Keratinocyte (primary cell): ENCODE measurements around the gene MOB3B. TPM values are rescaled to one million over a fixed set of nuclear protein-coding genes. Genes with fewer than 3 reads are reported as not detected.

Experiments
- DNase-seq: peaks from one replicate; pipeline ENCODE4 v3.0.0-alpha.2; 2011; ENCODE audit warnings: low read depth, missing footprints, low spot score
- FAIRE-seq: peaks from 2 replicates; lab custom pipeline; 2011; peaks lifted over from hg19 to GRCh38; lab: Jason Lieb, UNC
- H2AFZ ChIP-seq: 2 replicates; pipeline ENCODE4 v1.6.0; 2012; ENCODE audit warnings: low read length, control low read depth, inconsistent platforms; ENCODE audit not compliant: control insufficient read depth
- H3K27ac ChIP-seq: 2 replicates; pipeline ENCODE4 v1.5.1; 2011; ENCODE audit warnings: low read length; ENCODE audit not compliant: control insufficient read depth, insufficient read depth
- H3K27me3 ChIP-seq: 3 replicates; pipeline ENCODE4 v1.6.0; 2011; ENCODE audit warnings: low read length; ENCODE audit not compliant: control insufficient read depth, insufficient read depth; ENCODE audit errors: extremely low read depth
- H3K36me3 ChIP-seq, 2 experiments: 2 replicates in 1 of 2; 3 replicates in 1 of 2; pipeline ENCODE4 v1.5.1; 2011; ENCODE audit warnings: low read length in 2 of 2, mild to moderate bottlenecking in 1 of 2; ENCODE audit not compliant: control insufficient read depth in 2 of 2, insufficient read depth in 2 of 2; ENCODE audit errors: extremely low read depth in 1 of 2
- H3K4me1 ChIP-seq: 3 replicates; pipeline ENCODE4 v1.5.1; 2011; ENCODE audit warnings: low read length; ENCODE audit not compliant: control insufficient read depth, insufficient read depth; ENCODE audit errors: extremely low read depth
- H3K4me2 ChIP-seq: 3 replicates; pipeline ENCODE4 v1.6.0; 2011; ENCODE audit warnings: low read depth, low read length; ENCODE audit not compliant: control insufficient read depth, insufficient read depth; ENCODE audit errors: extremely low read depth
- H3K4me3 ChIP-seq, 3 experiments: fragments of 200-600 bp in 1 of 3; sonication (generic) in 1 of 3; 2 replicates in 2 of 3; 3 replicates in 1 of 3; pipeline ENCODE4 v1.5.1; 2011 to 2016; ENCODE audit warnings: low read length in 3 of 3, mild to moderate bottlenecking in 3 of 3, control low read depth in 2 of 3, inconsistent platforms in 1 of 3, low read depth in 1 of 3, mixed read lengths in 1 of 3, mixed run types in 1 of 3, moderate library complexity in 1 of 3; ENCODE audit not compliant: control insufficient read depth in 2 of 3, insufficient read depth in 2 of 3; ENCODE audit errors: extremely low read depth in 1 of 3
- H3K79me2 ChIP-seq: 2 replicates; pipeline ENCODE4 v1.6.0; 2012; ENCODE audit warnings: low read length; ENCODE audit not compliant: control insufficient read depth, insufficient read depth
- H3K9ac ChIP-seq: 3 replicates; pipeline ENCODE4 v1.6.0; 2011; ENCODE audit warnings: low read length; ENCODE audit not compliant: control insufficient read depth, insufficient read depth; ENCODE audit errors: extremely low read depth
- H3K9me1 ChIP-seq: 3 replicates; pipeline ENCODE4 v1.6.0; 2011; ENCODE audit warnings: low read length; ENCODE audit not compliant: control insufficient read depth, insufficient read depth; ENCODE audit errors: extremely low read depth
- H3K9me3 ChIP-seq: 2 replicates; pipeline ENCODE4 v1.5.1; 2012; ENCODE audit warnings: low read depth, low read length; ENCODE audit not compliant: control insufficient read depth
- H4K20me1 ChIP-seq: 3 replicates; pipeline ENCODE4 v1.6.0; 2011; ENCODE audit warnings: low read length; ENCODE audit not compliant: control insufficient read depth, insufficient read depth; ENCODE audit errors: extremely low read depth
- EZH2 ChIP-seq: IDR thresholded peaks from one replicate; pipeline ENCODE4 v1.6.1; 2012; ENCODE audit warnings: inconsistent platforms, mild to moderate bottlenecking, low read length, moderate library complexity
- dilution Hi-C: fragments of 300-500 bp; cut with MboI; formaldehyde crosslinking; loops from one replicate; pipeline ENCODE4 v1.7.0; 2020; ENCODE audit warnings: low sequenced_read_pairs; ENCODE audit not compliant: extremely low pct_ligation_motif_present
- polyA plus RNA-seq, 5 experiments: library from polyadenylated mRNA; depleted of rRNA in 3 of 5; stranded (reverse) in 3 of 5; stranded (forward) in 1 of 5; unstranded in 1 of 5; fragments of >200 nt; gene quantifications; 1 replicate in 1 of 5; 2 replicates in 3 of 5; 3 replicates in 1 of 5; pipeline versions ENCODE4 v1.2.1 to v1.2.3, GENCODE V29; 2011 to 2012; ENCODE audit warnings: missing spikeins in 2 of 5, low read depth in 1 of 5, low replicate concordance in 1 of 5
- TF ChIP-seq, protein P1 (sequence below), 3 experiments: IDR thresholded peaks in 1 of 3; conservative IDR thresholded peaks in 1 of 3; optimal IDR thresholded peaks in 1 of 3; 2 replicates in 2 of 3; 3 replicates in 1 of 3; pipeline versions ENCODE3 to v1.5.1; 2011; ENCODE audit warnings: low read length in 3 of 3, mild to moderate bottlenecking in 3 of 3, moderate library complexity in 2 of 3, control low read depth in 1 of 3, inconsistent platforms in 1 of 3; ENCODE audit not compliant: insufficient read depth in 2 of 3; ENCODE audit errors: extremely low read depth in 1 of 3

MOB3B gene
- polyA plus RNA-seq, 1 donor (not counting 4 experiments of a cell fraction or from before 2014, with no cell fraction given) = 35.3 TPM

DNA sequence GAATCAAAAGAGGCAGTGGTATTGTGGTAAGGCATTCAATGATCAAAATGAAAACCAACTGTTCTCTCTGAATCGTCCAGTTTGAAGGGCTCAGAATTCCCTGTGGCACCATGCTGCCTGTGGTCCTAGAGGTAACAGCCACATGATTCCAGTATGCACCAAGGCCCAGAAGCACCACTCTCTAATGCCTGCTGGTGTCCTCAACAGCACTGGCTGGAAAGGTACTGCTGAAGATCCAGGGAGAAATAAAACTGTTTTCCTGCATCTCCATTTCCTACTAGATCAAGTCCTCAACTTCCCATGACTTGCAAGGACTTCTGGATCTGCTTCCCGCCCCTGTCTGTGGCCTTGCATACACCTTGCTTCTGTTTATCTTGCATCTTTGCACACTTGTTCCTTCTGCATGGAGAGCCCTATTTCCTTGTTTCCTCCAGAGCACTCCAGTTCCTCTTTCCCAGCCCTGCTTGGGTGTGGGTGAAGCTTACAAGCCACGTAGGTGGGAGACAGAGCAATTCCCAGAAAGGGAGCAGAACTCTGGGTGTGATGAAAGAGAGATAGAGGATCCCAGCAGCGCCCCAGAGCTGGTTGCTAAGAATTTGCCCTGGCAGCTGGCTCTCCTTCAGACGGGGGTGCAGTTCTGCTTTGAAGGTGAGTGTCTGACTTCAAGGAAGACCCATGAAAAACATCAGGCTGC, 191.6 kb downstream of the MOB3B start:
- Histone ChIP-seq H3K9ac (no peak overlapping the region), H3K9me1 (no peaks in the 10 kb centered on the region), H3K9me3 (no peaks in the 10 kb centered on the region), H4K20me1 (no peaks in the 10 kb centered on the region), H3K4me3 (no peak overlapping the region), H3K4me2 (no peak overlapping the region), H3K4me1 (peaks cover 19% of the 10 kb centered on the region), H3K27ac (no peak overlapping the region), H2AFZ (no peak overlapping the region), H3K27me3 (no peaks in the 10 kb centered on the region), H3K79me2 (peaks cover 5% of the 10 kb centered on the region), H3K36me3 (peaks cover 1 to 5% of the 10 kb centered on the region in 2 experiments)
- no peak for DNase-seq
- no peak for FAIRE-seq
- no peak for TF ChIP-seq EZH2
- TF ChIP-seq, protein P1, sequence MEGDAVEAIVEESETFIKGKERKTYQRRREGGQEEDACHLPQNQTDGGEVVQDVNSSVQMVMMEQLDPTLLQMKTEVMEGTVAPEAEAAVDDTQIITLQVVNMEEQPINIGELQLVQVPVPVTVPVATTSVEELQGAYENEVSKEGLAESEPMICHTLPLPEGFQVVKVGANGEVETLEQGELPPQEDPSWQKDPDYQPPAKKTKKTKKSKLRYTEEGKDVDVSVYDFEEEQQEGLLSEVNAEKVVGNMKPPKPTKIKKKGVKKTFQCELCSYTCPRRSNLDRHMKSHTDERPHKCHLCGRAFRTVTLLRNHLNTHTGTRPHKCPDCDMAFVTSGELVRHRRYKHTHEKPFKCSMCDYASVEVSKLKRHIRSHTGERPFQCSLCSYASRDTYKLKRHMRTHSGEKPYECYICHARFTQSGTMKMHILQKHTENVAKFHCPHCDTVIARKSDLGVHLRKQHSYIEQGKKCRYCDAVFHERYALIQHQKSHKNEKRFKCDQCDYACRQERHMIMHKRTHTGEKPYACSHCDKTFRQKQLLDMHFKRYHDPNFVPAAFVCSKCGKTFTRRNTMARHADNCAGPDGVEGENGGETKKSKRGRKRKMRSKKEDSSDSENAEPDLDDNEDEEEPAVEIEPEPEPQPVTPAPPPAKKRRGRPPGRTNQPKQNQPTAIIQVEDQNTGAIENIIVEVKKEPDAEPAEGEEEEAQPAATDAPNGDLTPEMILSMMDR (optimal IDR thresholded peaks at IDR 0.05 in 1 of 3, IDR thresholded peaks at IDR 0.05 in 1 of 3, conservative IDR thresholded peaks at IDR 0.05 in 1 of 3; ENCODE audit: extremely low read depth in 1 of 3, insufficient read depth in 2 of 3, low read length in 3 of 3) = no peak
- dilution Hi-C loops = loop anchor here (25.0 kb wide), 1 partner anchor 199 kb away; the partner anchor contains the start of gene MOB3B

DNA sequence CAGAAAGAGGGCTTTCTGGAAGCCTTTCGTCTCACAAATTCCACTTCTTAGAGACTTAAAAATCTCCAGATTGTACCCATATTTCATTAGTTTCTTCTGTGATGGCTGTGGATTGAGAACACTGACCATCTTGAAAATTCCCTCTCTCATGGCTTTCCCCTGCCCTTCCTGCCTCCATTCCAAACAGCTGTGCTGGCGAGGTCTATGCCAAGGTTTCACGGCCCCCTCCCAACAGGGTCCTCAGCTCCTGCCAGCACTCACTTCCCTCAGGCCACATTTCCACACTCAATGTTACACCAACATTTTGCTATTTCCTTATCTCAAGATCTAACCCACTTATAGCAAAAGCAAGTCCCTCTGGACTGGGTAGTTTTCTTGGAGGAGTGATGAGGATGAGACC, 192.4 kb downstream of the MOB3B start:
- Histone ChIP-seq H3K4me3 (no peak overlapping the region), H3K9me1 (no peaks in the 10 kb centered on the region), H3K9me3 (no peaks in the 10 kb centered on the region), H3K79me2 (peaks cover 5% of the 10 kb centered on the region), H3K27me3 (no peaks in the 10 kb centered on the region), H3K9ac (no peak overlapping the region), H2AFZ (no peak overlapping the region), H3K36me3 (peaks cover 1 to 5% of the 10 kb centered on the region in 2 experiments), H3K4me1 (peaks cover 19% of the 10 kb centered on the region), H4K20me1 (no peaks in the 10 kb centered on the region), H3K27ac (no peak overlapping the region), H3K4me2 (no peak overlapping the region)
- FAIRE-seq (no peak), DNase-seq (no peak)
- dilution Hi-C loops = loop anchor here (25.0 kb wide), 1 partner anchor 200 kb away; the partner anchor contains the start of gene MOB3B
- no peak for TF ChIP-seq EZH2
- TF ChIP-seq, protein P1 (optimal IDR thresholded peaks at IDR 0.05 in 1 of 3, IDR thresholded peaks at IDR 0.05 in 1 of 3, conservative IDR thresholded peaks at IDR 0.05 in 1 of 3; ENCODE audit: extremely low read depth in 1 of 3, insufficient read depth in 2 of 3, low read length in 3 of 3) = no peak
